Upper lobe of left lung (tissue), 4 donors: ENCODE data around the gene SUSD6.

Source experiments
- CTCF ChIP-seq, 6 experiments: fragments of 450-650 bp in 4 of 6; fragments of 200-600 bp in 2 of 6; sonication (generic) in 2 of 6; IDR thresholded peaks; one replicate each; pipeline ENCODE4 v1.5.1; 2016 to 2019; ENCODE audit warnings: antibody characterized with exemption in 6 of 6
- EP300 ChIP-seq, 4 donors: sonication (generic); formaldehyde crosslinking; IDR thresholded peaks; one replicate each; pipeline ENCODE4 v1.5.1; 2017; ENCODE audit warnings: antibody characterized with exemption in 4 of 4, control low read depth in 2 of 4
- POLR2A ChIP-seq, 4 donors: fragments of 450-650 bp; IDR thresholded peaks; one replicate each; pipeline ENCODE4 v1.5.1; 2016 to 2017; ENCODE audit warnings: antibody characterized with exemption in 4 of 4, mild to moderate bottlenecking in 2 of 4
- POLR2AphosphoS5 ChIP-seq, 2 donors: sonication (generic); formaldehyde crosslinking; IDR thresholded peaks; one replicate each; pipeline ENCODE4 v1.5.1; 2017; ENCODE audit warnings: antibody characterized with exemption in 2 of 2

GRCh38 chr14:69571449-69572029, 39.9 kb upstream of the SUSD6 start:
- TF ChIP-seq CTCF (IDR thresholded peaks at IDR 0.05), result no peak
- TF ChIP-seq POLR2A (IDR thresholded peaks at IDR 0.05), result no peak
- no peak for TF ChIP-seq EP300 (IDR thresholded peaks at IDR 0.05)
- no peak for TF ChIP-seq POLR2AphosphoS5 (IDR thresholded peaks at IDR 0.05)
